ENCODE measurements around the gene SEC22A. TPM values are rescaled to one million over a fixed set of nuclear protein-coding genes. Genes with fewer than 3 reads are reported as not detected.

The SEC22A gene
- total RNA-seq, 2 donors from 2014 or later: 9.2 to 11.2 TPM

DNA sequence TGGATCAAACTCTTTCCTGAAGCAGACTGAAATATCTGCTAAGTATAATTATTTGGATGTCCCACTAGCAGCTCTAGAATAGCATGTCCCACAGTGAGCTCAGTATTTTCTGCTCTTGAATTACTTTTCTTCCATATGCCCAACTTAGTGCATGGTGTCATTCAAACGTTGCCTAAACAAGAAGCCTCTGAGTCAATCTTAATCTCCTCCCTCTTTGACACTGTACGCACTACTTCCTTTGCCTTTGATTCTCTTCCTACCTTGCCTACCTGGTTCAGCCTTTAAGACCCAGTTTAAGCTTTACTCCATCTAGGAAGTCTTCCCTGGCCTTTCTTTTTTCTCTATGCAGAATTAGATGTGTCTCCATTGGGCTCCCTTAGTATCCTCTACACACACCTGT, 54.5 kb downstream of the SEC22A start:
- ATAC-seq: no peak
- intact Hi-C loops (cut with DNase I): loop anchor here (10.0 kb wide), 2 partner anchors 231 to 311 kb away; partner anchors contain the start of gene SEMA5B (in 1 of the 2)
- DNase-seq: no peak

DNA sequence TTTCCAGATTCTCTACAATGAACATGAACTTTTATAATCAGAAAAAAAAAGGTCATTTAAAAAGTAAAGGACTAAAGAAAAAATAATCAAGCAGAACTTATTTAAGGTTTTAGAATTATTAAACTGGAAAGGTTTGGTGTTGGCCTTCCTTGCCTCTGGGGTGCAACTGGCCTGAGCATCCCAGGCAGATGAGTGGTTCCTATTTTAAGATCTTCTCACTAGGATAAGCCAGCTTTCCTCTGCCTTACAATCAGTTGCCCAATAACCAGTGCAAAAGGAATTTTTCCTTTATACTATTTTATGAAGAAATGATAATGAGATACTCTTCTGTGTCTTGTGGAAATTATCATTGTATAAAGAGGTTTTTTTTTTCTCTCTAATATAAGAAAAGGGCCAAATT, 56.6 kb downstream of the SEC22A start:
- ATAC-seq: peak; percentile 49 to 57
- intact Hi-C loops (cut with DNase I): loop anchor here (10.0 kb wide), 2 partner anchors 234 to 314 kb away; partner anchors contain the start of gene SEMA5B (in 1 of the 2)
- no peak for DNase-seq

DNA sequence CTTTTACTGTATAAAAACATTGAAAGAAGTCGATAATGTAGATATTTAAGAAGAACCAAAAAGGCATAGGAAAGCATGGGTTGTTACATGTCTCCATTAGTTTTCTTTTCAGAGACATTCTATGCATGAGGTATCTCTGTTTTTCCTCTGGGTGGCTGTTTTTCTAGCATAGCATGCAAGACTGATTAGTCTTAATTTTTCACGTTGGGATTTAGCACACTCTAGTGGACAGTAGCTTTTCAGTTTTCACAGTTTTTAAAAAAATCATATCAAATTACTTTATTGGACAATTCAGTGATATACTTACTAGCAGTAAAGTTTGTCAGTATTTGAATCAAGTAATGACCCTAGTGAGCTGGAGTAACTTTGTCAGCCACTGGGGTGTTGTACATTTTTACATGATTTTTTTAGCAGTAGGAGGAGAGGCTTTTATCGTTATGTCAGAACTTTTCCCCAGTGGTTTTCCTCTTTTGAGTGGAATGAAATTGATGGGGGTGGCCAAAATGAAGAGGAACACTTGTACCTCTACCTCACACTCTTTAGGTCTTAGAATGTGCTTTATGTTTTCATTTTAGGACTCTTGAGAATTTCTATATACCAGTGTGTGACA, 57.2 kb downstream of the SEC22A start:
- ATAC-seq: peak; percentile 70 to 80
- intact Hi-C loops (cut with DNase I): loop anchor here (10.0 kb wide), 2 partner anchors 234 to 314 kb away; partner anchors contain the start of gene SEMA5B (in 1 of the 2)
- DNase-seq: no peak

DNA sequence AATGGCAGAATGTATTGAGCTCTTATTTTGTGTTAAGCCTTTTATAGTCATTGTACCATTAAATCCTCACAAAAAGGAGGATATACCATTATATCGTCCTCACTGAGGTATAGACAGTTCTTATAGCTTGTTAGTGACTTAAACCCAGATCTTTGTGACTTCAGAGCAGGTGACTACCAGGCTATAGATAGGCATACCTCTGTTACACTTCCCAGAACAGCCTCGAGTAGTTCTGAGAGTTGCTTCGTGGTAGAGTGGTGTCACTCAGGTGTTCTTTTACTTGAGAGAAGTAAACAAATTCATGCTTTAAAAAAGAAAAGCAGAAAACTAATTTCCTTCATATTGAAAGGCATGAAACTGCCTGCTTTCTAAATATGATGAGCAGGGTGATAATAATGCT, 59.9 kb downstream of the SEC22A start:
- ATAC-seq: no peak
- intact Hi-C loops (cut with DNase I): loop anchor here (10.0 kb wide), 2 partner anchors 217 to 317 kb away; no protein-coding TSS in a partner anchor

GRCh38 chr3:123262226-123262625, 60.5 kb downstream of the SEC22A start:
- ATAC-seq: no peak
- no peak for DNase-seq
- intact Hi-C loops (cut with DNase I): loop anchor here (10.0 kb wide), 2 partner anchors 217 to 317 kb away; no protein-coding TSS in a partner anchor

More for the DNA sequence above, 59.9 kb downstream of the SEC22A start:
- no peak for DNase-seq

DNA sequence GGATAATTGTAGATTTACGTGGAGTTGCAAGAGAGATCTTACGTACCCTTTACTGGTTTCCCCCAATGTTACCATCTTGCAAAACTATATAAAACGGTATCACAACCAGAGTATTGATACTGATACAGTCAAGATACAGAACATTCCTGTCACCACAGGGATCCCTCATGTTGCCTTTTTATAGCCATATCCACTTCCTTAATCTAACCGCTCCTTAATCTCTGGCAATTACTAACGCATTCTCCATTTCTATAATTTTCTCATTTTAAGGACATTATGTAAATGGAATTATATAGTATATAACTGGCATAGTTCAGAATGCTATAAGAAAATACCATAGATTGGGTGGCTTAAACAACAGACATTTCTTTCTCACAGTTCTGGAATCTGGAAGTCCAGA, 61.1 kb downstream of the SEC22A start:
- intact Hi-C loops (cut with DNase I): loop anchor here (10.0 kb wide), 2 partner anchors 218 to 318 kb away; no protein-coding TSS in a partner anchor
- DNase-seq: no peak
- no peak for ATAC-seq

DNA sequence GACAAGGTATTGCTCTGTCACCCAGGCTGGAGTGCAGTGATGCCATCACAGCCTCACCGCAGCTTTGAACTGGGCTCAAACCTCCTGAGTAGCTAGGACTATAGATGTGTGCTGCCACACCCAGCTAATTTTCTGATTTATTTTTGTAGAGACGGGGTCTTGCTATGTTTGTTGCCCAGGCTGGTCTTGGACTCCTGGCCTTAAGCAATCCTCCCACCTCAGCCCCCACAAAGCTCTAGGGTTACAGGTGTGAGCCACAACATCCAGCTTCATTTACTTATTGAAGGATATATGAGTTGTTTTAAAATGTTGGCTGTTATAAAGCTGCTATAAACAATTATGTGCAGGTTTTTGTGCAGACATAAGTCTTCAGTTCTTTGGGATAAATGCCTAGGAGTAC, 62.2 kb downstream of the SEC22A start:
- DNase-seq (no peak), ATAC-seq (no peak)
- intact Hi-C loops (cut with DNase I): loop anchor here (10.0 kb wide), 2 partner anchors 219 to 319 kb away; no protein-coding TSS in a partner anchor

DNA sequence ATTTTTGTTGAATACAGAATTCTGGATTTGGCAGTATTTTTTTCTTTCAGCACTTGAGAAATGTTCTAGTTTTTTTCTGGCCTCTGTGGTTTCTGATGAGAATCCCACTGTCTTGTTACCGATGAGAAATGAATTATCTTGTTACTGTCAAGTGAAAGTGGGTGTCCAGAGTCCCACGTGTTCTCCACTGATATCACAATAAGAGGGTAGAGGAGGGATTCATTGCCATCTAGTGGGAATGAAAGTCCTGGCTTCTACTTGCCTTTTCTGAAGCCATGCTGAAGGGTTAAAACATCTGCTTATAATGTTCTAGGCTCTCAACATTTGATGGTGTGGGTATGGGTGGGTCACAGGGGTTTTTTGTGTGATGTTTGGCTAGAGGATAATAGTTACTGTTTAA, 66.1 kb downstream of the SEC22A start:
- intact Hi-C loops (cut with DNase I): loop anchor here (10.0 kb wide), 2 partner anchors 223 to 323 kb away; no protein-coding TSS in a partner anchor
- DNase-seq: no peak
- no peak for ATAC-seq

- intact Hi-C loops (cut with DNase I): no loop called here
Measured at GRCh38 chr3:123270818-123271217, 69.1 kb downstream of the SEC22A start.

DNA sequence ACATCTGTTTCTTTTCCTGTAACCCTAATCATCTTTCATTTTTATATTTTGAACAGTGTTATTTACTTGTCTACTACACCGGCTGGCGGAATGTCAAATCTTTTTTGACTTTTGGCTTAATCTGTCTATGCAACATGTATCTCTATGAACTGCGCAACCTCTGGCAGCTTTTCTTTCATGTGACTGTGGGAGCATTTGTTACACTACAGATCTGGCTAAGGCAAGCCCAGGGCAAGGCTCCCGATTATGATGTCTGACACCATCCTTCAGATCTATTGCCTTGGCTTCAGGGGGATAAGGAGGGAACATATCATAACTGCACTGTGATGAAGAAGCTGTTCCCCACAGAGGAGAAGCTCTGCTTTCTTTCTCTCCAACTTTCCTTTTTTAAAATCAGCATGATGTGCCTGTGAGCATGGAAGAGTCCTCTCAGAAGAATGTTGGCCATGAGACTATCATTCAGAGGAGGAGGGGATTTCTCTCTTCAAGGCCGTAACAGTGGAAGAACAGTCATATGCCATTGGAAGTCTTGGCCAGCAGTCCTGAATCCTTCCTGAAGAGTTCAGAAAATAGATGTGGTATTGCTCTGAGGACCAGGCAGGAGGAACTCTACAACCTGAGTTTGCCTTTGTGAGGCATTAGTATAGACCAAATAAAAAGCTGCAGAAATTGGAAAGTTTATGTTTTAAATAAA, 69.9 kb downstream of the SEC22A start:
- no peak for DNase-seq
- intact Hi-C loops (cut with DNase I): no loop called here
- peak; percentile 54 to 79 for ATAC-seq

More at GRCh38 chr3:123270818-123271217, 69.1 kb downstream of the SEC22A start:
- ATAC-seq (no peak), DNase-seq (no peak)

DNA sequence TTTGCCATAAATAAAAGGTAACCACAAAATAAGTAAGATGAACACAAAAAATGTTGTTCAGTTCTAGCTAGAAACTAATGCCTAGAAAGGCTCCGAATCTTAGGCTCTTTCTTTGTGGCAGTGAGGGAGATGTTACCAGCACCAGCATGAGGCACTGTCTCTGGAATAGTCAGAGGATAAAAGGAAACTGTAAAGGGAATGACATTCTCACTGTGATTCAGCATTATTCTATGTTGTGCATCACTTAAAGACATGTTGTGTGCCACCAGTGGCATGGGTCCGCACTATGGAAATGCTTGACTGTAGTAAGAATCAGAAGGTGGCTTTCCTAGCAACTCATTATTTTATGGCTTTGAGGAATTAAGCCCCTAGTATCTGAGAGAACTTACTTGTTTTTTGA, 70.8 kb downstream of the SEC22A start:
- intact Hi-C loops (cut with DNase I): no loop called here
- ATAC-seq (no peak), DNase-seq (no peak)

- no peak for ATAC-seq
- no peak for DNase-seq
- intact Hi-C loops (cut with DNase I): no loop called here
Measured at GRCh38 chr3:123275691-123276090, 73.9 kb downstream of the SEC22A start.

- intact Hi-C loops (cut with DNase I): no loop called here
- no peak for ATAC-seq
- DNase-seq: no peak
Measured at GRCh38 chr3:123276346-123277006, 74.7 kb downstream of the SEC22A start.

- intact Hi-C loops (cut with DNase I): no loop called here
- DNase-seq: no peak
- no peak for ATAC-seq
Measured at GRCh38 chr3:123277106-123277505, 75.4 kb downstream of the SEC22A start.

- ATAC-seq: no peak
- intact Hi-C loops (cut with DNase I): no loop called here
- no peak for DNase-seq
Measured at GRCh38 chr3:123278446-123278845, 76.7 kb downstream of the SEC22A start.

DNA sequence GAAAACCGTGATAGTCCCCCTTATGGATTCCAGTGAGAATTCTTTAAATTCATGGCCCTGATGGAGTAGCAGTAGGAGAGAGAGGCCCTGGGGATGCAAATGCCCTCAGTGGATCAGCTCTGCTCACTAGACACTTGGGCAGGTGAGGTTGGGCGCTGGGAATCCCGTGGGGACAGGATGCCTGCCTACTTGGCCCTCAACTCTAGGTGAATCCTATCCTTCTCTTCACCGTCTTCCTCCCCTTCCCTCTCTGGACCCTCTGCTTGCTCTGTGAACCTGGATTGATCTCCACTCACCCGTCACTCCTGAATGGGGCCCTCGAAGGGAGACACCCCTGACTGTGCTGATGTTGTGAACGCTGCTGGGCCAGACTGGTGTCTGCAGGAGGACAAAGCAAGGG, 77.4 kb downstream of the SEC22A start:
- DNase-seq (no peak), ATAC-seq (peak in 1 of 2 donors; percentile 10)
- intact Hi-C loops (cut with DNase I): no loop called here

DNA sequence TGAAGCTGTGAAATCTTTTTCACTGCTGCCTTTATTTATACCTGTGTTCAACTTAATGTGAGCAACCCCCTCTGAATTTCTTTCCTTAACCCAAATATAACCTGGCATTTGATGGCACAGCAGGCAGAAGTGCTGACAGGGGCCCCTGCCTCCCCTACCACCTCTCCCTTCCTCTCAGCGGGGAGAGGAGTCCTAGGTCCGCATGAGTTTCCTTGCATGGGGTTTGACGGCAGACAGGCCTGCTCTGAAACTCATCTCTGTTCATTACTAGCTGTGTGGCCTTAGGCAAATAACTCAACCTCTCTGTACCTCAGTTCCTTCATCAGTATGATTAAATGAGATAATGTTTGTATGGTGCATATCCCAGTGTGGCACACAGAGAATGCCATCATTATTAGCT, 79.7 kb downstream of the SEC22A start:
- no peak for ATAC-seq
- intact Hi-C loops (cut with DNase I): no loop called here
- no peak for DNase-seq

GRCh38 chr3:123281929-123282328, 80.2 kb downstream of the SEC22A start:
- DNase-seq (no peak), ATAC-seq (no peak)
- intact Hi-C loops (cut with DNase I): no loop called here

DNA sequence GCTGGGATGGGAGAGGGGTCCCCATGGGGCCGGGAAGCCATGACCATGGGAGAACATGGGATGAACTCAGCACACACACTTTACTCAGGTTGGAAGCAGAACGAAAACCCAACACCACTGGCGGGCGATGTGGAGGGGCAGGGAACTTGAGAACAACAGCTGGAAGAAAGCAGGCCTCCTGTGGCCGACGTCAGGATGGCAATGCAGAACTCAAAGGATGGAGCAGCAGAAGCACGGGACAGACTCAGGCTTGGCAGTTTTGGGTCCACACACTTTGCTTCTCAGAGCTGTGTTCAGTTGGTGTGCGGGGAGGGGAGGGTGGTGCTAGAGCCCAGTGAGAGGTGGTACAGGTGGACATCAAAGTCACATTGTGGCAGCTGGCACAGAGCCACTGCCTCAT, 80.7 kb downstream of the SEC22A start:
- no peak for DNase-seq

DNA sequence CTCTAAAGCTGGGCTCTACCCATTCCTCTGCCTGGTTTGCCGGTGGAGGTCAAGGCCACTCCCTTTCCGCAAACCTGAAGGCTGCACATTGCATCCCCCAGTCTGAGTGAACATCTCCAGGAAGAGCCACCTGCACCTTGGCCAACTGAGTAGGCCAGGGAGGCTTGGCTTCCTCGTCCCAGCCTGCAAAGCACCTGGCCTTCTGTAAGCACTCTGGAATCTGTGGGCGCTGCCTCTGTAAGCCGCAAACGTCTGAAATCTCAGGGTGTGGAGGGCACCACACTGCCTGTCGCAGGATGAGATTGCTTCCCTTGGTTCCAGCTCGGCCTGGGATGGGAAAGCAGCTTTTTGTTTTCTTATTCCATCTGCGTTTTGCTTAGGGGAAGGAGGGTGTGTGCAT, 81.3 kb downstream of the SEC22A start:
- intact Hi-C loops (cut with DNase I): no loop called here
- no peak for DNase-seq
- no peak for ATAC-seq

More for the DNA sequence above, 80.7 kb downstream of the SEC22A start:
- no peak for ATAC-seq
- intact Hi-C loops (cut with DNase I): no loop called here
